HepG2 (cell line): ENCODE data around the gene SF3B6. TPM values are rescaled to one million over a fixed set of nuclear protein-coding genes. Genes with fewer than 3 reads are reported as not detected.
A peak's percentile ranks its signal among the peaks of the same experiment; 100 is the strongest.

Source experiments
- BRF2 ChIP-seq: sonication (generic); formaldehyde crosslinking; IDR thresholded peaks from 2 replicates; pipeline ENCODE4 v1.8.1; 2022; ENCODE audit warnings: mild to moderate bottlenecking, missing genetic modification reagents
- GMEB1 ChIP-seq: sonication (generic); formaldehyde crosslinking; IDR thresholded peaks from 2 replicates; pipeline ENCODE4 v1.5.1; 2020; ENCODE audit warnings: missing genetic modification reagents, mild to moderate bottlenecking, borderline replicate concordance
- NFAT5 ChIP-seq: sonication (generic); formaldehyde crosslinking; IDR thresholded peaks from 2 replicates; pipeline ENCODE4 v1.4.0; 2020; ENCODE audit warnings: missing genetic modification reagents
- REPIN1 ChIP-seq: sonication (generic); formaldehyde crosslinking; IDR thresholded peaks from 2 replicates; pipeline ENCODE4 v1.8.0; 2022; ENCODE audit warnings: missing genetic modification reagents, low read depth, mild to moderate bottlenecking, borderline replicate concordance
- SIN3B ChIP-seq: fragments of 150-350 bp; IDR thresholded peaks from 2 replicates; pipeline ENCODE4 v1.6.1; 2014; ENCODE audit warnings: low read length
- TGIF2 ChIP-seq: IDR thresholded peaks from 2 replicates; pipeline ENCODE4 v1.6.1; 2016; ENCODE audit warnings: control low read depth, missing compliant biosample characterization
- ZBTB21 ChIP-seq: sonication (generic); formaldehyde crosslinking; IDR thresholded peaks from 2 replicates; pipeline ENCODE4 v1.4.0; 2020; ENCODE audit warnings: missing genetic modification reagents
- ZFP37 ChIP-seq: sonication (generic); formaldehyde crosslinking; IDR thresholded peaks from 2 replicates; pipeline ENCODE4 v1.4.0; 2020; ENCODE audit warnings: missing genetic modification reagents, borderline replicate concordance
- ZNF124 ChIP-seq: sonication (generic); formaldehyde crosslinking; IDR thresholded peaks from 2 replicates; pipeline ENCODE4 v1.4.0; 2020; ENCODE audit warnings: missing genetic modification reagents
- ZNF264 ChIP-seq: sonication (generic); formaldehyde crosslinking; IDR thresholded peaks from 2 replicates; pipeline ENCODE4 v1.4.0; 2020; ENCODE audit warnings: missing genetic modification reagents
- ZNF44 ChIP-seq: sonication (generic); formaldehyde crosslinking; IDR thresholded peaks from 2 replicates; pipeline ENCODE4 v1.5.1; 2020; ENCODE audit warnings: mild to moderate bottlenecking, missing genetic modification reagents
- ZNF460 ChIP-seq: sonication (generic); formaldehyde crosslinking; IDR thresholded peaks from 2 replicates; pipeline ENCODE4 v1.5.1; 2020; ENCODE audit warnings: missing genetic modification reagents, mild to moderate bottlenecking, borderline replicate concordance
- ZNF75D ChIP-seq: sonication (generic); formaldehyde crosslinking; IDR thresholded peaks from 2 replicates; pipeline ENCODE4 v1.8.1; 2023; ENCODE audit warnings: missing genetic modification reagents, mild to moderate bottlenecking, borderline replicate concordance
- ZSCAN21 ChIP-seq: sonication (generic); formaldehyde crosslinking; IDR thresholded peaks from 2 replicates; pipeline ENCODE4 v1.8.0; 2022; ENCODE audit warnings: mild to moderate bottlenecking, missing genetic modification reagents, moderate library complexity, borderline replicate concordance
- polyA plus RNA-seq, 8 experiments: library from polyadenylated mRNA; depleted of rRNA in 3 of 8; stranded (reverse) in 7 of 8; unstranded in 1 of 8; fragments of >200 nt; fragmentation: Illumina TruSeq in 4 of 8; extraction: Trizol in 4 of 8; gene quantifications; 2 replicates each; pipeline versions ENCODE4 v1.2.1 to v1.2.3, GENCODE V29; 2011 to 2016; ENCODE audit warnings: low read depth in 4 of 8, missing spikeins in 1 of 8, mixed read lengths in 1 of 8; ENCODE audit not compliant: insufficient read depth in 1 of 8
- total RNA-seq, 5 experiments: library from RNA; depleted of rRNA; stranded (reverse); fragments of >200 nt; fragmentation: Illumina TruSeq; extraction: Trizol; gene quantifications; 2 replicates each; pipeline ENCODE4 v1.2.3, GENCODE V29; 2016; ENCODE audit warnings: low read depth in 1 of 5
- TF ChIP-seq, protein P1 (sequence below): sonication (generic); formaldehyde crosslinking; IDR thresholded peaks from 2 replicates; pipeline ENCODE4 v1.4.0; 2020; ENCODE audit warnings: mild to moderate bottlenecking, missing genetic modification reagents, borderline replicate concordance
- TF ChIP-seq, protein P2 (sequence below): sonication (generic); formaldehyde crosslinking; IDR thresholded peaks from 2 replicates; pipeline ENCODE4 v1.4.0; 2020; ENCODE audit warnings: missing genetic modification reagents, mild to moderate bottlenecking, borderline replicate concordance

Gene SF3B6
- total and polyA plus RNA-seq, 2 of the 13 experiments (the other 11 are each of a cell fraction or from before 2014, with no cell fraction given), result 177 to 182 TPM

DNA sequence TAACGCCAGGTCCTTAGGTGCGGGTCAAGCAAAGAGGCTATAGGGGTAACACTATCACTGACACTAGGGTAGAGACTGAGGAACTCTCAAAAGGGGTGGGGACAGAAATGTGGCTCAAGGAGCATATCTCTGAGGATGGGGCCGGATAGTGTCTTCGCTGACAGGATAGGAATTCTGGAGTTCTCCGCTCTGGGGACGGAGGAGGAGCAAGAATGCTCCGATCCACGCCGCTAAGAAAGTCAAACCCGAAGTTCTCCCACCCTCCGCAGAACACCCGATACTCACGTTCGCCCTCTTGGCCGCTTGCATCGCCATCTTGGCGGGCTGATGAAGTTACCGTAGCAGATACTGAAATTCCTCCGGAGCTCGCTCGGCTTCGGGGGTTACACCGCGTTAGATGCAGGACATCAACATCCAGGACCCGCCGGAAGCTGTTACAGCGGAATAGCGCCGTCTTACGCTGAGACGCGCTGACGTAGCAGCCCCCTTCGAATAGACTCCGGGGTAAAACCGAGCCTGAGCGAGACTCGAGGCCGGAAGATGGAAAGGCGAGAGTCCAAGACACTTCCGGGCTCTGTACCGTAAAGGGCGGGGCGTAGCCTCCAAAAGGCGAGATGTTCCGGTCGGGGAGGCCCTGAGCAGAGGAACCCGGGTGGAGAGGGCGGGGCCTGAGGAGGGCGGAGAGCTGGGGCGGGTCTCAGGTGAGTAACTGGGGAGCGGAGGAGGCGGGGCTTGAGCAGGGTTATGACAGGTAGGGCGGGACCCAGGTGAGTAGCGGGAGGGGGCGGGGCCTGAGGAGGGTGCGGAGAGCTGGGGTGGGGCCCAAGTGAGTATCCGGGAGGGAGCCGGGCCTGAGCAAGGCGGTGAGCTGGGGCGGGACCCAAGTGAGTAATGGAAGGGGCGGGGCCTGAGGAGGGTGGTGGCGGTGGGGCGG lies at the start of gene SF3B6 (continued):
- TF ChIP-seq ZNF75D (CRISPR knock-in tag) (peak; percentile 82; the same call in 1 of the 2 replicates), ZNF124 (CRISPR knock-in tag) (peak; percentile 88; the same call in 1 of the 2 replicates), ZNF44 (CRISPR knock-in tag) (0 out of 2 replicates have a peak, but pooled peaks have one; percentile 24), REPIN1 (CRISPR knock-in tag) (peak; percentile 99), ZBTB21 (CRISPR knock-in tag) (peak; percentile 79), ZNF460 (CRISPR knock-in tag) (no peak), ZNF264 (peak; percentile 94), NFAT5 (CRISPR knock-in tag) (peak; percentile 92; the same call in 1 of the 2 replicates), TGIF2 (peak; percentile 96), ZFP37 (no peak), ZSCAN21 (CRISPR knock-in tag) (peak; percentile 79; the same call in 1 of the 2 replicates), BRF2 (CRISPR knock-in tag) (peak; percentile 92; the same call in 1 of the 2 replicates), SIN3B (peak; percentile 90), GMEB1 (CRISPR knock-in tag) (peak; percentile 100)
- TF ChIP-seq, protein P1, sequence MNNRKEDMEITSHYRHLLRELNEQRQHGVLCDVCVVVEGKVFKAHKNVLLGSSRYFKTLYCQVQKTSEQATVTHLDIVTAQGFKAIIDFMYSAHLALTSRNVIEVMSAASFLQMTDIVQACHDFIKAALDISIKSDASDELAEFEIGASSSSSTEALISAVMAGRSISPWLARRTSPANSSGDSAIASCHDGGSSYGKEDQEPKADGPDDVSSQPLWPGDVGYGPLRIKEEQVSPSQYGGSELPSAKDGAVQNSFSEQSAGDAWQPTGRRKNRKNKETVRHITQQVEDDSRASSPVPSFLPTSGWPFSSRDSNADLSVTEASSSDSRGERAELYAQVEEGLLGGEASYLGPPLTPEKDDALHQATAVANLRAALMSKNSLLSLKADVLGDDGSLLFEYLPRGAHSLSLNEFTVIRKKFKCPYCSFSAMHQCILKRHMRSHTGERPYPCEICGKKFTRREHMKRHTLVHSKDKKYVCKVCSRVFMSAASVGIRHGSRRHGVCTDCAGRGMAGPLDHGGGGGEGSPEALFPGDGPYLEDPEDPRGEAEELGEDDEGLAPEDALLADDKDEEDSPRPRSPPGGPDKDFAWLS, result 0 out of 2 replicates have a peak, but pooled peaks have one; percentile 26
- TF ChIP-seq, protein P2, sequence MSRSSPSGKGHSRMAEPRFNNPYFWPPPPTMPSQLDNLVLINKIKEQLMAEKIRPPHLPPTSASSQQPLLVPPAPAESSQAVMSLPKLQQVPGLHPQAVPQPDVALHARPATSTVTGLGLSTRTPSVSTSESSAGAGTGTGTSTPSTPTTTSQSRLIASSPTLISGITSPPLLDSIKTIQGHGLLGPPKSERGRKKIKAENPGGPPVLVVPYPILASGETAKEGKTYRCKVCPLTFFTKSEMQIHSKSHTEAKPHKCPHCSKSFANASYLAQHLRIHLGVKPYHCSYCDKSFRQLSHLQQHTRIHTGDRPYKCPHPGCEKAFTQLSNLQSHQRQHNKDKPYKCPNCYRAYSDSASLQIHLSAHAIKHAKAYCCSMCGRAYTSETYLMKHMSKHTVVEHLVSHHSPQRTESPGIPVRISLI (CRISPR knock-in tag), result peak; percentile 77; the same call in 1 of the 2 replicates
